ENCODE results near the gene PARD6B.

GRCh38 chr20:50758469-50758868, 27.1 kb downstream of the PARD6B start:
- TF ChIP-seq, protein P1, sequence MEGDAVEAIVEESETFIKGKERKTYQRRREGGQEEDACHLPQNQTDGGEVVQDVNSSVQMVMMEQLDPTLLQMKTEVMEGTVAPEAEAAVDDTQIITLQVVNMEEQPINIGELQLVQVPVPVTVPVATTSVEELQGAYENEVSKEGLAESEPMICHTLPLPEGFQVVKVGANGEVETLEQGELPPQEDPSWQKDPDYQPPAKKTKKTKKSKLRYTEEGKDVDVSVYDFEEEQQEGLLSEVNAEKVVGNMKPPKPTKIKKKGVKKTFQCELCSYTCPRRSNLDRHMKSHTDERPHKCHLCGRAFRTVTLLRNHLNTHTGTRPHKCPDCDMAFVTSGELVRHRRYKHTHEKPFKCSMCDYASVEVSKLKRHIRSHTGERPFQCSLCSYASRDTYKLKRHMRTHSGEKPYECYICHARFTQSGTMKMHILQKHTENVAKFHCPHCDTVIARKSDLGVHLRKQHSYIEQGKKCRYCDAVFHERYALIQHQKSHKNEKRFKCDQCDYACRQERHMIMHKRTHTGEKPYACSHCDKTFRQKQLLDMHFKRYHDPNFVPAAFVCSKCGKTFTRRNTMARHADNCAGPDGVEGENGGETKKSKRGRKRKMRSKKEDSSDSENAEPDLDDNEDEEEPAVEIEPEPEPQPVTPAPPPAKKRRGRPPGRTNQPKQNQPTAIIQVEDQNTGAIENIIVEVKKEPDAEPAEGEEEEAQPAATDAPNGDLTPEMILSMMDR (IDR thresholded peaks at IDR 0.05; ENCODE audit: insufficient read depth, low read depth, low read length) = no peak
- no peak for TF ChIP-seq EZH2 (IDR thresholded peaks at IDR 0.05; ENCODE audit: insufficient read depth, low read length)

All from astrocyte (in vitro differentiated cells and primary cell).